Nephron progenitor cell (in vitro differentiated cells): ENCODE measurements around the gene DENND2D.

Experiments used
- DNase-seq: peaks from one replicate; pipeline ENCODE4 v3.0.0; 2021
- H3K27ac Mint-ChIP-seq: 2 replicates; pipeline ENCODE4 v1.8.0; 2021; ENCODE audit warnings: mild to moderate bottlenecking, moderate library complexity, mixed read lengths
- H3K27me3 Mint-ChIP-seq: 2 replicates; pipeline ENCODE4 v1.8.0; 2021; ENCODE audit warnings: mild to moderate bottlenecking, low read depth, mixed read lengths; ENCODE audit not compliant: poor library complexity
- H3K36me3 Mint-ChIP-seq: 2 replicates; pipeline ENCODE4 v1.8.0; 2021; ENCODE audit warnings: low read depth, mixed read lengths
- H3K4me1 Mint-ChIP-seq: 2 replicates; pipeline ENCODE4 v1.8.0; 2021; ENCODE audit warnings: mixed read lengths
- H3K4me3 Mint-ChIP-seq: 2 replicates; pipeline ENCODE4 v1.8.0; 2021; ENCODE audit warnings: mild to moderate bottlenecking, moderate library complexity, mixed read lengths
- H3K9me3 Mint-ChIP-seq: 2 replicates; pipeline ENCODE4 v1.8.0; 2021; ENCODE audit warnings: mild to moderate bottlenecking, moderate library complexity, mixed read lengths
- CTCF ChIP-seq: fragments of 200-600 bp; sonication (generic); IDR thresholded peaks from 2 replicates; pipeline ENCODE4 v1.5.0; 2021; ENCODE audit warnings: antibody characterized with exemption

The DENND2D gene

GRCh38 chr1:111154021-111154999, 46.1 kb downstream of the DENND2D start:
- H3K9me3 Mint-ChIP-seq, result peaks cover 26% of the 10 kb centered on the region
- peaks cover 3% of the 10 kb centered on the region for H3K27me3 Mint-ChIP-seq
- H3K4me3 Mint-ChIP-seq, result no peak overlapping the region
- peaks cover 86% of the 10 kb centered on the region for H3K36me3 Mint-ChIP-seq
- no peak overlapping the region for H3K27ac Mint-ChIP-seq
- TF ChIP-seq CTCF, result no peak
- H3K4me1 Mint-ChIP-seq, result no peaks in the 10 kb centered on the region
- DNase-seq, result no peak

- Mint-ChIP-seq H3K4me3 (no peak overlapping the region), H3K27ac (no peak overlapping the region), H3K9me3 (peaks cover 26% of the 10 kb centered on the region), H3K36me3 (peaks cover 86% of the 10 kb centered on the region), H3K4me1 (no peaks in the 10 kb centered on the region), H3K27me3 (peaks cover 3% of the 10 kb centered on the region)
- DNase-seq, result no peak
- TF ChIP-seq CTCF, result no peak
Observed at GRCh38 chr1:111151838-111152237, 48.6 kb downstream of the DENND2D start.

- Mint-ChIP-seq H3K27ac (peak overlapping the region; percentile 13), H3K9me3 (peaks cover 7% of the 10 kb centered on the region), H3K36me3 (peaks cover 52% of the 10 kb centered on the region), H3K4me1 (peaks cover 4% of the 10 kb centered on the region), H3K4me3 (no peak overlapping the region), H3K27me3 (no peaks in the 10 kb centered on the region)
- no peak for TF ChIP-seq CTCF
- DNase-seq, result no peak
Observed at GRCh38 chr1:111148376-111148881, 52.0 kb downstream of the DENND2D start.

GRCh38 chr1:111147948-111148347, 52.5 kb downstream of the DENND2D start:
- Mint-ChIP-seq H3K9me3 (peaks cover 2% of the 10 kb centered on the region), H3K36me3 (peaks cover 47% of the 10 kb centered on the region), H3K27me3 (no peaks in the 10 kb centered on the region), H3K27ac (no peak overlapping the region), H3K4me1 (peaks cover 8% of the 10 kb centered on the region), H3K4me3 (no peak overlapping the region)
- DNase-seq, result no peak
- TF ChIP-seq CTCF, result no peak

GRCh38 chr1:111145963-111146768, 54.3 kb downstream of the DENND2D start:
- Mint-ChIP-seq H3K4me1 (peaks cover 25% of the 10 kb centered on the region), H3K27ac (no peak overlapping the region), H3K27me3 (no peaks in the 10 kb centered on the region), H3K4me3 (no peak overlapping the region), H3K9me3 (no peaks in the 10 kb centered on the region), H3K36me3 (peaks cover 29% of the 10 kb centered on the region)
- DNase-seq, result no peak
- TF ChIP-seq CTCF, result no peak
